GM21723 (cell line): ENCODE measurements around the gene EGFR.

Source experiments
- ATAC-seq: cut with Tn5 transposase; IDR thresholded peaks from one replicate; pipeline ENCODE4 v1.9.1; 2021; ENCODE audit warnings: mild to moderate bottlenecking, moderate library complexity; ENCODE audit not compliant: unreplicated experiment

EGFR gene

GRCh38 chr7:55206235-55207029, 187.6 kb downstream of the EGFR start:
- peak; percentile 53 for ATAC-seq

- ATAC-seq, result no peak
Observed at GRCh38 chr7:55207436-55208125, 188.8 kb downstream of the EGFR start.

DNA sequence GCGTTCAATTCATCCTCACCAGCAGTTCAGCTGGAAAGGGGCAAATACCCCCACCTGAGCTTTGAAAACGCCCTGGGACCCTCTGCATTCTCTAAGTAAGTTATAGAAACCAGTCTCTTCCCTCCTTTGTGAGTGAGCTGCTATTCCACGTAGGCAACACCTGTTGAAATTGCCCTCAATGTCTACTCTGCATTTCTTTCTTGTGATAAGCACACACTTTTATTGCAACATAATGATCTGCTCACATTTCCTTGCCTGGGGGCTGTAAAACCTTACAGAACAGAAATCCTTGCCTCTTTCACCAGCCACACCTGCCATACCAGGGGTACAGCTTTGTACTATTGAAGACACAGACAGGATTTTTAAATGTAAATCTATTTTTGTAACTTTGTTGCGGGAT, 190.5 kb downstream of the EGFR start:
- no peak for ATAC-seq

DNA sequence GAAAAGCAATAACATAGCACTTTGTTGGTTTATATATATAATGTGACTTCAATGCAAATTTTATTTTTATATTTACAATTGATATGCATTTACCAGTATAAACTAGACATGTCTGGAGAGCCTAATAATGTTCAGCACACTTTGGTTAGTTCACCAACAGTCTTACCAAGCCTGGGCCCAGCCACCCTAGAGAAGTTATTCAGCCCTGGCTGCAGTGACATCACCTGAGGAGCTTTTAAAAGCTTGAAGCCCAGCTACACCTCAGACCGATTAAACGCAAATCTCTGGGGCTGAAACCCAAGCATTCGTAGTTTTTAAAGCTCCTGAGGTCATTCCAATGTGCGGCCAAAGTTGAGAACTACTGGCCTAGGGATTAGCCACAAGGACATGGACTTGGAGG, 191.4 kb downstream of the EGFR start:
- ATAC-seq, result no peak

- no peak for ATAC-seq
Observed at GRCh38 chr7:55210716-55211115, 191.9 kb downstream of the EGFR start.

DNA sequence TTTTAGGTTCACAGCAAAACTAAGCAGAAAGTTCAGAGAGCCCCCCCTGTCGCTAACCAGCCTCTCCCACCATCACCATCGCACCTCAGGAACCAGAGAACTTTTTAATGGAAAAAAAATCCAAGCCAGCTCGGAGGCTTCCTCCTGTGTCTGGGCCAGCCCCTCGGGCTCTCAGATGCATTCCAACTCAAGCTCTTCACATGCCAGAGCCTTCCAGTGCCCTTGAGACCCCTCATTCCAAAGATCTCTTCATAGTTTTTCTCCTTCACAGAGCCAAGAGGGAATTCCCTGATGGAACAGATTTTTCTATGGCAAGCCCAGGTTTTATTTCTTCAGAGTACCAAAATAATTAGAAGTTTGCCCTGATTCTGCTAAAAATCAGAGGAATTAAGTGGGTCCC, 192.9 kb downstream of the EGFR start:
- ATAC-seq, result no peak

GRCh38 chr7:55212176-55212575, 193.4 kb downstream of the EGFR start:
- no peak for ATAC-seq

- no peak for ATAC-seq
Observed at GRCh38 chr7:55212838-55213237, 194.0 kb downstream of the EGFR start.

- ATAC-seq, result no peak
Observed at GRCh38 chr7:55214707-55215106, 195.9 kb downstream of the EGFR start.

DNA sequence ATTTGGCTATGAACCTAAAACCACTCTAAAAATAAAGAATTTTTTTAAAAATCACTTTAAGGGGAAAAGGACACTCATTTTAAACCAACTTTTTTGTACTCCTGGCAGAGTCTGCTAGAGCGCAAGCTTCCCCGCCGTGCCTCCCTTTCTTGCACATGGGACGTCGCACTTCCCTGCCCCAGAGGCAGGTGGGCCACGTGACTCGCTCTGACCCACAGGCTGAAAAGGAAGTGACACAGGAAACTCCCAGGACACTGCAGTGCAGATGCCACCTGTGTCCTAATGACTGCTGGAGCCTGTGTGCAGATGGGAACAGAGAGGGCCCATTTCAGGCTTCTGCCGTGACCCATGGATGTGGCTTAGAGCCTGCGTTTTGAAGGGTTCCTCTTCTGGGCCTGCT, 204.2 kb downstream of the EGFR start:
- ATAC-seq, result no peak

DNA sequence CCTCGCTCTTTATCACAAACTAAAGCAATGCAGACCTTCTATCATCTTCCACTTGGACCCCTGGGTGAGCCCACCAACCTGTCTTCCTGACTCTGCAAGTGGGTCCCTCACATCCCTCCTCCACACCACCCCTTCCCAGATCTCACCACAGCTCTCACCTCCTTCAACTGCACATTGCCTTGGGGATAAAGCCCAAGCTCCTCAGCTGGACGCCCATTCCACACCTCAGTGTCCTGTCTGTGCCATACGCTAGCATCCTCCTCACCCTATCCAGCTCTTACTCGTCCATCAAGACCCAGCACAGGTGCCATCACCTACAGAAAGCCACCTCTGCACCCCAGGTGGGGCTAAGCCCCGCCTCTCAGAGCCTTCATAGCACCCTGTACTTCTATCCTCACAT, 205.3 kb downstream of the EGFR start:
- ATAC-seq, result no peak

DNA sequence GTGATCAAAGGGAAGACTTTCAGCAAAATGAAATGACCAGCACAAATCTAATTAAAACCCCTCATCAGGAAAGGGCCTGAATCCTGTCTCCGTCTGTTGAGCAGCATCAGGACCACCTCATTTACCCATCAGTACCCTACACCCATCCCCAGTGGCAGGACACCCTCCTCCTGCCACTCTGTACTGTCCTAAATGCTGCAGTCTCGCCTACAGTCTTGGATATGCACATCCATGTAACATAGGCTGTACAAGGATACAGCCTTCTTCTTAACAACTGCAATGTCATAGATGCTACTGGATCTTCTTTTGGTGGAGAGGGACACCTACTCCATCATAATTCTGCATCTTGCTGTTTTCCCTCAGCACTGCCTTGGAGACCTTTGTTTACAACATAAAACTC, 206.0 kb downstream of the EGFR start:
- ATAC-seq, result no peak

GRCh38 chr7:55230014-55230413, 211.2 kb downstream of the EGFR start:
- ATAC-seq, result no peak

GRCh38 chr7:55231736-55232280, 213.0 kb downstream of the EGFR start:
- ATAC-seq, result no peak

DNA sequence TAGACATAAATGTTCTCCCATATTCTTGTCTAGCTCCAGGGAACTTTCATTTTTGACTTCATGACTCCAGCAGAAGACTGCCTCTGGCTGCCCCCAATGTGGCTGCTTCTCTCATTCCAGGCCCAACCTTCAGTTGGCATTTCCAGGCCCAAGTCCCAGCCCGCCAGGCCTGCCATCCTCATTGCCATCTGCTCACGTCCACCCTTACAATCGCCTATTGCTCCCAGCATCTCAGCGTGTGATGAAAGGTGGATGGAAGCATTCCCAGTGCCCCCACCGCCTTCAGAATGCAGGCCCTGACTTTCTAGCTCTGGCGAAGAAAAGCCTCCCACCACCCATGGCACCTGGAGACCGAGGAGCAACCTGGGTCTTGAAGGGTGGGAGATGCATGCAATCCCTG, 214.2 kb downstream of the EGFR start:
- ATAC-seq, result no peak

DNA sequence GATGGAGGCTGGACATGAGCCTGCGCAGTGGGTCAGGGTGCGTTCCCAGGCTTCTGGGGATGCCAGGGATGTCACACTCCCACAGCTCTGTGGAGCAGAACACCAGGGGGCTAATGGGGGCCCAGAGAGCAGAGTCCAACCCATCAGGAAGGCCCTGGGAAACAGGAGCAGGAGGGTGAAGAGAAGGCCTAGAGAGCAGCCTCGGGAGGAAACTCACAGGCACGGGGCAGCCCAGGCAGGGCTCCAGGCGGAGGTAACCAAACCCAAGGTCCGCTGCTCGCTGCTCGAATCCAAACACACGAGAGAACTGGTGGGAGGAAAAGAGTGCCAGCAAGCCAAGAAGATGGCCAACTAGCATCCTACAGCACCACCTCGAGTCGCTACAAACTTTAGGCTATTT, 215.6 kb downstream of the EGFR start:
- ATAC-seq, result no peak

- no peak for ATAC-seq
Observed at GRCh38 chr7:55235115-55235514, 216.3 kb downstream of the EGFR start.

DNA sequence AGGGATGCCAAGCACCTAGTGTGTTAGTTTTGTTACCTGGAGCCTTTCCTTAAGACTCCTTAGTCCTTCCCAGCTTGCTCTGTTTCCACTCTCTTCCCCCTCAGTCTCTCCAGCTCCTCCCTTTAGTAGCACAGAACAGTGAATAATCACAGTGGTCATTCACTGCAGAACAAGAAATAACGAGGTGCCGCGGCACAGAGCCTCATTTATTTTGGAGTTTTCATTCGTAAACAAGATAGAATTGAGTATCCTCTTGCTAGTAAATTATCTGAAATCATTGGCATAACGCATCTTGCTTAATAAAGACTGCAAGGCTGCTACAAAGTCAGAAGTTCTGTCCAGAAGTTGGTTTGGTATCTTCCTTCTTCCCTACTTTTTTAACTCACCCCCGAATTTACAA, 217.0 kb downstream of the EGFR start:
- no peak for ATAC-seq

DNA sequence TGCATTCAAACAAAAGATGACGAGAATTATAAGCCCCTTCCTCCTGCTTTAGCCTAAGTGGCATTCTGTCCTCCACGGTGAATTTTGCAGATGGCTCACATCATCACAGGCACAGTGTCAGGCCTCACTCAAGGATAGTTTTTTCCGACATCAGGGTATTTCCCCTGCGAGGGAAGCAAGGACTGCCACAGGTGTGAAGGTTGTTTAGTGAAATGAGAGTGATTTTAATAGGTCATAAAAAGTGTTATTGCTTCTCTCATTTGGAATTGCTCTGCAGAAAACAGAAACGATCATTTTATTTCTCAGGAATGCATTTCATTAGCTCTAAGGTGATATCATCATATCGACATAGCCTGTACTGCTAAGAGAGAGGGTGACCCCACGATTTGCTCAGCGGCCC, 217.7 kb downstream of the EGFR start:
- ATAC-seq, result no peak

DNA sequence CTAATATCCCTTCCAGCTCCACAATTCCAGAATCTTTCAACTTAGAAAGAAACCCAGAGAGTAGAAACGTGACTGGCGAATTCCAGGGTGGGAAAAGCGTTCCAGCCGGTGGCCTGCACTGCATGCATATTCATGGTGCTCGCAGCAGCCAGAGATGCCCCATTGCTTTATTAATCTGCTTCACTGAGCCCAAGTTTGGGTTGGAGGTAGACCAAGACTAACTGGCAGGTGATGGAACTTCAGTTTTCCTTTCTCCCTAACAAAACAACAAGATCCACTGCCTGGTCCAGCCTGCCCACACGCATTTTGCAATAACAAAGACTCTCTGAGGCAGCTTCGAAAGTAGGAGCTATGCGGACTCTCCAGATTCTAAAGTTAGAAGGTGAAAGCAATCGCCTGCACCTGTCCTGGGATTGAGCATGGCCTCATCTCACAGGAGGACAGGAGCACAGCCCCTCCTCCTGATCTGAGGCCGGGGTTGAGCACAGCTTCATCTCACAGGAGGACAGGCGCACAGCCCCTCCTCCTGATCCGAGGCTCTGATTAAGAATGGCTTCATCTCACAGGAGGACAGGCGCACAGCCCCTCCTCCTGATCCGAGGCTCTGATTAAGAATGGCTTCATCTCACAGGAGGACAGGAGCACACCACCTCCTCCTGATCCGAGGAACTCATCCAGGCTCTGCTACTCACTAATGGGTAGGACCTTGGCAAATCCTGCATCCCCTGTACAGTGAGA, 218.5 kb downstream of the EGFR start:
- no peak for ATAC-seq

GRCh38 chr7:55239406-55239805, 220.6 kb downstream of the EGFR start:
- ATAC-seq, result no peak
